T-cell (primary cell): ENCODE results near the gene BDP1. TPM values are rescaled to one million over a fixed set of nuclear protein-coding genes. Genes with fewer than 3 reads are reported as not detected.
"Not testable (repeated sequence)": the region's sequence is repeated elsewhere in the genome, so short reads cannot be mapped to it uniquely, and the experiment has no call there.

Source experiments
- ATAC-seq, 4 experiments: fragments of 200-7000 bp in 3 of 4; fragments of 150-1000 bp in 1 of 4; cut with Tn5 transposase; replicated peaks in 1 of 4; 1 replicate in 3 of 4; 2 replicates in 1 of 4; pipeline ENCODE4 v1.10.0; 2021; ENCODE audit warnings: moderate library complexity in 3 of 4, mild to moderate bottlenecking in 2 of 4, moderate number of reproducible peaks in 1 of 4
- CTCF ChIA-PET, 2 donors: fragments of 300-600 bp; sonication (Branson Sonifier 250); formaldehyde crosslinking; loops; one replicate each; lab custom pipeline; 2022; ENCODE audit warnings: antibody characterized with exemption in 2 of 2; lab: Charles Lee
- POLR2A ChIA-PET, 2 donors: fragments of 300-600 bp; sonication (Branson Sonifier 250); formaldehyde crosslinking; loops; one replicate each; lab custom pipeline; 2022; ENCODE audit warnings: antibody characterized with exemption in 2 of 2; lab: Charles Lee
- DNase-seq, 35 experiments: peaks; one replicate each; pipeline versions ENCODE4 v3.0.0 to v3.0.0-alpha.2; 2013 to 2023
- H3K27ac ChIP-seq: one replicate; pipeline ENCODE4 v1.5.1; 2013; ENCODE audit warnings: low read length
- H3K27me3 ChIP-seq, 2 experiments: replicated peaks in 1 of 2; 1 replicate in 1 of 2; 2 replicates in 1 of 2; pipeline versions ENCODE4 v1.6.1 to v1.7.0; 2013; ENCODE audit warnings: low read length in 1 of 2, mixed read lengths in 1 of 2; ENCODE audit not compliant: control insufficient read depth in 2 of 2, insufficient read depth in 2 of 2; ENCODE audit errors: extremely low read depth in 1 of 2
- H3K36me3 ChIP-seq, 2 donors: 1 replicate in 1 of 2; 2 replicates in 1 of 2; pipeline versions ENCODE4 v1.6.1 to v1.7.0; 2013; ENCODE audit warnings: low read length in 1 of 2; ENCODE audit not compliant: control insufficient read depth in 2 of 2, insufficient read depth in 1 of 2; ENCODE audit errors: extremely low read depth in 1 of 2
- H3K4me1 ChIP-seq, 2 experiments: 1 replicate in 1 of 2; 2 replicates in 1 of 2; pipeline versions ENCODE4 v1.6.1 to v1.7.0; 2013; ENCODE audit warnings: low read length in 2 of 2, mixed read lengths in 1 of 2; ENCODE audit not compliant: insufficient read depth in 2 of 2, control insufficient read depth in 1 of 2; ENCODE audit errors: extremely low read depth in 1 of 2
- H3K4me3 ChIP-seq, 2 donors: 1 replicate in 1 of 2; 2 replicates in 1 of 2; pipeline versions ENCODE4 v1.5.1 to v1.7.0; 2013; ENCODE audit warnings: mild to moderate bottlenecking in 2 of 2, low read length in 1 of 2, moderate library complexity in 1 of 2; ENCODE audit not compliant: control insufficient read depth in 1 of 2; ENCODE audit errors: extremely low read depth in 1 of 2
- H3K9me3 ChIP-seq: 2 replicates; pipeline ENCODE4 v1.7.0; 2013
- H3K27ac Mint-ChIP-seq, 2 donors: one replicate each; pipeline ENCODE4 v1.8.0; 2020 to 2021; ENCODE audit warnings: mild to moderate bottlenecking in 2 of 2, mixed read lengths in 2 of 2
- H3K27me3 Mint-ChIP-seq, 2 donors: one replicate each; pipeline ENCODE4 v1.8.0; 2021 to 2022; ENCODE audit warnings: mixed read lengths in 2 of 2
- H3K36me3 Mint-ChIP-seq: one replicate; pipeline ENCODE4 v1.8.0; 2021; ENCODE audit warnings: mixed read lengths
- H3K4me1 Mint-ChIP-seq, 3 donors: one replicate each; pipeline ENCODE4 v1.8.0; 2020 to 2022; ENCODE audit warnings: mixed read lengths in 3 of 3, mild to moderate bottlenecking in 1 of 3
- H3K4me3 Mint-ChIP-seq, 3 donors: one replicate each; pipeline ENCODE4 v1.8.0; 2020 to 2022; ENCODE audit warnings: mild to moderate bottlenecking in 3 of 3, mixed read lengths in 3 of 3, moderate library complexity in 3 of 3
- H3K9me3 Mint-ChIP-seq, 3 donors: one replicate each; pipeline ENCODE4 v1.8.0; 2020 to 2022; ENCODE audit warnings: mixed read lengths in 3 of 3
- WGBS: methylation state at CpG from one replicate; pipeline ENCODE4 v1.1.5; 2013; ENCODE audit warnings: missing lambda C conversion rate; ENCODE audit not compliant: insufficient coverage; 5-methylcytosine and 5-hydroxymethylcytosine counted together
- total RNA-seq, 35 experiments: library from RNA in 6 of 35; stranded (reverse) in 6 of 35; fragments of 120-200 nt in 1 of 35; gene quantifications; one replicate each; pipeline versions ENCODE4 v1.2.1 to v1.2.4 and lab custom pipeline; 2013 to 2026

The BDP1 gene
- total RNA-seq, 5 donors from 2014 or later (not counting 1 experiment from before 2014, with no cell fraction given), result 34.0 to 43.9 (median 40.6) TPM

DNA sequence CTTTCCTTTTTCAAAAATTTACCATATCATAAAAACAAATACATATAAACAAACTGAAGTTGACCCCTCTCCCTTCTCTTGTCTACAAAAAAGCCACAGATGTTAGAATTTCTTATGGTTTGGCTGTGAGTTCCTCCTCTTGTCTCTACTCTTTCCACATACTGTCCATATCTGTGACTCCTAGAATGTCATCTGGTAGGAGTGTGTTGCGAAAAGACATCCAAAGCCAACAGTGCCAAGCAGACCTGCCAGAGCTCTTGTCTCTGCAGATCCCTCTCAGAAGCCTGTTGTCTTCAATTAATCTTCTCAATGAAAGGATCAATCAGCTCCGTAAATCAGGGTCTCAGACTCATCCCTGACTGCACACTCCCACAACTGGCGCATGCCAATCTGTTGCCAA is 31.6 kb upstream of the BDP1 start:
- H3K27me3 ChIP-seq, H3K4me1 ChIP-seq, H3K4me3 Mint-ChIP-seq, H3K4me1 Mint-ChIP-seq, H3K36me3 Mint-ChIP-seq, ATAC-seq, H3K9me3 ChIP-seq, DNase-seq, POLR2A ChIA-PET, H3K9me3 Mint-ChIP-seq, CTCF ChIA-PET, H3K27ac Mint-ChIP-seq, H3K27ac ChIP-seq, H3K4me3 ChIP-seq, H3K36me3 ChIP-seq: not testable (repeated sequence)
- H3K27me3 Mint-ChIP-seq, result peaks cover 17 to 21% of the 10 kb centered on the region in 2 donors
- no CpG with 5 or more reads among the region's 3 CpGs for WGBS

DNA sequence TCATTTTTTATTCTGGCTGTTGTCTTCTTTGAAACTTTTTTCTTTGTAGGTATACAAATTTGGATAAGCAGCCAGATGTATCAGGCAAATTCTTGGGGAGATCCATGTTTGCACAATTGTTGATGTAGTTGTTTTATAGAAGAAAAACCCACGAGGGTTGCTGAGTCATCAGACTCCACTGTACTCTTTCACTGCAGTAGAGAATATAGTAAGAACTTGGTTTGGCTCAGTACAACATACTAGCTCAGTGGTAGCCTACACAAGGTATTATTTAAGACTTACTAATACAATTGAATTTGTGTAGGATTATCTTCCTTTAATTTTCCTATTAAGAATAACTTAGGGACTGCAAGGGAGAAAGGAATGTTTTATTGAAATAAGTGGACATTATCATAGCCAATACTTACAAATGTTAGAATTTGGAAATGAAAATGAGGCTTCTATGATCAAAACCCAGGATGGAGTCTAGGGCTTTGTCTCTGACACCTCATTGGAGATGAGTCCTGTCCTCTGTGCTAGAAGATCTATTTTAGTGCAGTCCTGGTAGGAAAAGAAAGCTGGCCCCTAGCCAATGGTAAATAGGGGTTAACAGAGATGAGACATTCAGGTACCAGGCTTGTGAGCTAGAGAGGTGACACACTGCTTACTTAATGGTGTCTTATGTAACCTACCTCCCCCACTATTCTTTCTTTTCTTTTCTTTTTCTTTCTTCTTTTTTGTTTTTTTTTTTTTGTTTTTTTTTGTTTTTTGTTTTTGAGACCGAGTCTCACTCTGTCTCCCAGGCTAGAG is 28.6 kb upstream of the BDP1 start:
- H3K27ac ChIP-seq, H3K4me1 ChIP-seq, H3K4me3 Mint-ChIP-seq, DNase-seq, ATAC-seq, H3K9me3 Mint-ChIP-seq, H3K27me3 ChIP-seq, H3K27ac Mint-ChIP-seq, H3K9me3 ChIP-seq, H3K4me1 Mint-ChIP-seq, H3K36me3 ChIP-seq, POLR2A ChIA-PET, CTCF ChIA-PET, H3K4me3 ChIP-seq, H3K36me3 Mint-ChIP-seq: not testable (repeated sequence)
- no CpG with 5 or more reads among the region's 2 CpGs for WGBS
- H3K27me3 Mint-ChIP-seq, result peaks cover 16 to 18% of the 10 kb centered on the region in 2 donors

DNA sequence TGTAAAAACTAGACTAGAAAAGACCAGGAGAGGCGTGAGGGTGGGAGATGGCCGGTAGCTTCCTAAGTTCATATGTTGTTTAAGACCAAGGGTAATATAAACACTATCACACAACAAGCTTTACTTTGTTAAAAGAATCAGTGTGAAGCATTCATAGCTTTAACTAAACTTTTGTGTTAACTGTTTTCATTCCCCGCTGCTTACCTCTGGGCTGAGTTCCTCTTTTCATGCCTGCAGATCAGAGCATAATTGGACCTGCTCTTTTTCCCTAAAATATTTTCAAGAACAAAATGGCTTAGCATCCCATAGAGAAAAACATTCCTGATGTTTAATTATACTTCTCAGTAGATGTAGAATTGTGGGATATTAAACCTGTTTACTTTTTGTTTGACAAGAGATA is 23.0 kb upstream of the BDP1 start:
- H3K27ac ChIP-seq, H3K27me3 ChIP-seq, DNase-seq, H3K9me3 Mint-ChIP-seq, POLR2A ChIA-PET, H3K4me1 Mint-ChIP-seq, H3K9me3 ChIP-seq, H3K4me1 ChIP-seq, H3K4me3 Mint-ChIP-seq, ATAC-seq, H3K27ac Mint-ChIP-seq, H3K36me3 ChIP-seq, CTCF ChIA-PET, H3K36me3 Mint-ChIP-seq, H3K4me3 ChIP-seq: not testable (repeated sequence)
- peaks cover 22 to 25% of the 10 kb centered on the region in 2 donors for H3K27me3 Mint-ChIP-seq
- WGBS, result 80% methylated on average over 1 of the region's 3 CpGs

DNA sequence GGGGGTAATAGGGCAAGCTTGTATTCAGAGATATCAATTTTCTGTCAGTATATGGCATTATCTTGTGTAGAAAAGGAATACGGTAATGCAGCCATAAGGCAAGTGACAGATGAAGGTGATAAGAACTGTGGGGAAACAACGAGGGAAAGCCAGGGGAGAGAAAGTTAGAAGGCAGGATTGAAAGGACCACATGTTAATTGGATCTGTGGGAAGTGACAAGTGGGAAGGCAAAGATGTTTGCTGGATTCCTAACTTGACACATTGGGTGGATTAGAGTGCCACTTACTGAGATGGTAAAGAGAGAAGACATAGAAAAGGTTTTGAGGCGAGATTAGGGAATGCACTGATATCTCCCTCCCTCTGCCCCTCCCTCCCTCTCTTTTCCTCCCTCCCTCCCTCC is 20.6 kb upstream of the BDP1 start:
- H3K9me3 ChIP-seq, H3K36me3 Mint-ChIP-seq, POLR2A ChIA-PET, H3K27ac Mint-ChIP-seq, H3K4me3 ChIP-seq, H3K27me3 ChIP-seq, DNase-seq, H3K4me1 Mint-ChIP-seq, CTCF ChIA-PET, H3K36me3 ChIP-seq, H3K4me3 Mint-ChIP-seq, H3K27ac ChIP-seq, H3K4me1 ChIP-seq, H3K9me3 Mint-ChIP-seq, ATAC-seq: not testable (repeated sequence)
- 50% methylated on average over 2 of the region's 3 CpGs for WGBS
- peaks cover 17 to 21% of the 10 kb centered on the region in 2 donors for H3K27me3 Mint-ChIP-seq

DNA sequence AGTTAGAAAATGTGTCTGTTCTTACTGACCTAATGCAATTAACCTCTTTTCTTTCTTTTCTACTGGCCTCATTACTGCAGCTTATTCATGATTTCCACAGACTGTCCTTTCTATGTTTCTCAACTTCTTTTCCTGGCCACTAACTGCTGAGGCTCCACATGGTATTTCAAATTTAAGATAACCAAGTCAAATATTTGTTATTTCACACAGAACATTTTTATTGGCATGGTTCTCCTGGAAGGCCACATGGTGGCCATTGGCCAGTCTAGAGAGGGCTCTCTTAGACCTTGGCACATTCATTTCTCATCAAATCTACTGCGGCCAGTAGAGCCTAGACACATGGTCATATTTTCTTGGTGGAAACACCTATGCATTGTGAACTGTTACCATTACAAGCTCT is 13.9 kb upstream of the BDP1 start:
- H3K36me3 ChIP-seq, H3K9me3 Mint-ChIP-seq, ATAC-seq, H3K27ac ChIP-seq, H3K27ac Mint-ChIP-seq, H3K4me3 ChIP-seq, POLR2A ChIA-PET, DNase-seq, H3K4me3 Mint-ChIP-seq, H3K4me1 ChIP-seq, H3K36me3 Mint-ChIP-seq, H3K9me3 ChIP-seq, CTCF ChIA-PET, H3K27me3 ChIP-seq: not testable (repeated sequence)
- H3K4me1 Mint-ChIP-seq, result peaks cover 9 to 12% (median 12%) of the 10 kb centered on the region in 3 donors
- H3K27me3 Mint-ChIP-seq, result peaks cover 9 to 28% of the 10 kb centered on the region in 2 donors
- WGBS, result no CpG with 5 or more reads among the region's 1 CpG

DNA sequence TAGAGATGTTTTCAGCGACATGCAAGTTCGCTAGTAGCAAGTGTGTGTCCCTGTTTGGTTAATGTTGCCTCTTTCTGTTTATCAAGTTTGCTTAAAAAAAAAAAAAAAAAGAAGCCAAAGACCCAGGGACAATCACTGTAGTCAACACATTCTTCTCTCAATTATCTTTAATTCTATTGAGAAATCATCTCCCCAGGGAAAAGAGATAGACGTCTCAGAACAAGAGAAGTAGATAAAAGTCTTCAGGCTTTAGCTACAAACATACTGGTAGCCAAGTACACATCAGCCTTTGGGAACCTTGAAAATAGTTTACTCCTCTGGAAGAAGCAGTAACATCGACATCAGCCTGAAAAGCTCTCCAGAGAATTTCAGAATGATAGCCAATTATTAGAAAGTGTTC is 11.6 kb upstream of the BDP1 start:
- H3K9me3 ChIP-seq, H3K27ac ChIP-seq, H3K36me3 ChIP-seq, CTCF ChIA-PET, H3K4me3 ChIP-seq, H3K9me3 Mint-ChIP-seq, ATAC-seq, H3K27ac Mint-ChIP-seq, POLR2A ChIA-PET, DNase-seq, H3K4me3 Mint-ChIP-seq, H3K36me3 Mint-ChIP-seq, H3K27me3 ChIP-seq, H3K4me1 ChIP-seq: not testable (repeated sequence)
- Mint-ChIP-seq H3K4me1 (peaks cover 13 to 15% (median 15%) of the 10 kb centered on the region in 3 donors), H3K27me3 (peaks cover 9 to 25% of the 10 kb centered on the region in 2 donors)
- WGBS, result no CpG with 5 or more reads among the region's 4 CpGs
